ENCODE data around the gene HINT2. TPM values are rescaled to one million over a fixed set of nuclear protein-coding genes. Genes with fewer than 3 reads are reported as not detected.

HINT2 gene
- total RNA-seq, 1 donor from 2014 or later = 30.7 TPM

DNA sequence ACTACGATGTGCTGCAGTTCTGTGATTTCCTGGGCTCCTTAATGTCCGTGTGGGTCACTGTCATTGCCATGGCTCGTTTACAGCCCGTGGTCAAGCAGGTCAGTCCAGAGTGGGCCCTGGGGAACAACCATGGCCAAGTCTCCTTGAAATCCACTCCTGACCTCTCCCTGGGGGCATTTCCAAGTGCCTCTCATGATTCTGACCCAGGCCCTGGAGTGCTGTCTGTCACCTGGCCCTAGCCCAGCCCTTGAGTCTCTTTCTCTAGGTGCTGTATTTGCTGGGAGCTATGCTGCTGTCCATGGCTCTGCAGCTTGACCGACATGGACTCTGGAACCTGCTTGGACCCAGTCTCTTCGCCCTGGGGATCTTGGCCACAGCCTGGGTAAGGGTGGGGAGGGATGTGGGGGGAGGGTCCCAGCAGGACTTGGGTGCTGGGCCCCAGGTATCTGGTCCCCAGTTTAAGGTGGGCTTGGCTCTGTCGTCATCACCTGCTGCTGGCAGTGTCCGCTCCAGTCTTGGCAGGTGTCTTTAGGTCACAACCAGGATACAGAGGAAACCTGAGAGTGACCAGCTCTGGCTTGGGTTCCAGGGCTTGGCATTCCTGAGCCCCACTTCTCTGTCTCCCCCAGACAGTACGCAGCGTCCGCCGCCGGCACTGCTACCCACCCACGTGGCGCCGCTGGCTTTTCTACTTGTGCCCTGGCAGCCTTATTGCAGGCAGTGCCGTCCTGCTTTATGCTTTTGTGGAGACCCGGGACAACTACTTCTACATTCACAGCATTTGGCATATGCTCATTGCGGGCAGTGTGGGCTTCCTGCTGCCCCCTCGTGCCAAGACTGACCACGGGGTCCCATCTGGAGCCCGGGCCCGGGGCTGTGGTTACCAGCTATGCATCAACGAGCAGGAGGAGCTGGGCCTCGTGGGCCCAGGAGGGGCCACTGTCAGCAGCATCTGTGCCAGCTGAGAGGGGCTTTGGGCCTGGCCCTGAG, 38.3 kb upstream of the HINT2 start:
- no peak overlapping the region for H3K27ac Mint-ChIP-seq
- H3K4me3 Mint-ChIP-seq = no peak overlapping the region
- DNase-seq (ENCODE audit: low spot score in 2 of 2, unreplicated experiment in 2 of 2) = peak; percentile 10 to 33

DNA sequence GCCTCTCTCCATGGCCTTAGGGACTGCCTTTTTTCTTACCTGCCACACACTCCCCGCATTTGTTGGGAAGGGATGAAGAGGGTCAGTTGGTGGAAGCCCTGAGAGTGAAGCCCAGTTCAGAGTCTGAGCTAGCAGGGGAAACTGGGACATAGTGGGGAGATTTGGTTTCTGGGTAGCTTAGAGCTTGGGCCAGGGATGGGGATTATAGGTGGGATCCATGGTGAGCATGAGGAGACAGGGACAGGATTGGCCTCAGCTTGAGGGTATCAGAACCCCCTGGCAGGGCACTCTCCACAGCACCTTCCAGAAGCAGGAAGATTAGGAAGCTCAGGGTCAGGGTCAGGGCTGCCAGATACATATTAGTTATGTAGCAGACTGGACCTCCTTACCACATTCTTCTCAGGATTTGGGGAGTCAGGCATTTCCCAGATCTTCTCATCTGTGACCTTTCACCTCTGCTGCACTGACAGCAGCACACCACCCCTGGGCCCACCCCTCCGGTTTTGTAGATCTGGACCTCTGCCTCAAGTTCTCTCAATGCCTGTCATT, 37.5 kb upstream of the HINT2 start:
- peaks cover 24% of the 10 kb centered on the region for H3K36me3 Mint-ChIP-seq

More for the DNA sequence above, 38.3 kb upstream of the HINT2 start:
- H3K36me3 Mint-ChIP-seq = peaks cover 16% of the 10 kb centered on the region
- TF ChIP-seq, protein P1, sequence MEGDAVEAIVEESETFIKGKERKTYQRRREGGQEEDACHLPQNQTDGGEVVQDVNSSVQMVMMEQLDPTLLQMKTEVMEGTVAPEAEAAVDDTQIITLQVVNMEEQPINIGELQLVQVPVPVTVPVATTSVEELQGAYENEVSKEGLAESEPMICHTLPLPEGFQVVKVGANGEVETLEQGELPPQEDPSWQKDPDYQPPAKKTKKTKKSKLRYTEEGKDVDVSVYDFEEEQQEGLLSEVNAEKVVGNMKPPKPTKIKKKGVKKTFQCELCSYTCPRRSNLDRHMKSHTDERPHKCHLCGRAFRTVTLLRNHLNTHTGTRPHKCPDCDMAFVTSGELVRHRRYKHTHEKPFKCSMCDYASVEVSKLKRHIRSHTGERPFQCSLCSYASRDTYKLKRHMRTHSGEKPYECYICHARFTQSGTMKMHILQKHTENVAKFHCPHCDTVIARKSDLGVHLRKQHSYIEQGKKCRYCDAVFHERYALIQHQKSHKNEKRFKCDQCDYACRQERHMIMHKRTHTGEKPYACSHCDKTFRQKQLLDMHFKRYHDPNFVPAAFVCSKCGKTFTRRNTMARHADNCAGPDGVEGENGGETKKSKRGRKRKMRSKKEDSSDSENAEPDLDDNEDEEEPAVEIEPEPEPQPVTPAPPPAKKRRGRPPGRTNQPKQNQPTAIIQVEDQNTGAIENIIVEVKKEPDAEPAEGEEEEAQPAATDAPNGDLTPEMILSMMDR (IDR thresholded peaks at IDR 0.05; ENCODE audit: unreplicated experiment) = no peak
- no peaks in the 10 kb centered on the region for H3K27me3 Mint-ChIP-seq (ENCODE audit: low read depth)
- no peaks in the 10 kb centered on the region for H3K9me3 Mint-ChIP-seq
- no peaks in the 10 kb centered on the region for H3K4me1 Mint-ChIP-seq

DNA sequence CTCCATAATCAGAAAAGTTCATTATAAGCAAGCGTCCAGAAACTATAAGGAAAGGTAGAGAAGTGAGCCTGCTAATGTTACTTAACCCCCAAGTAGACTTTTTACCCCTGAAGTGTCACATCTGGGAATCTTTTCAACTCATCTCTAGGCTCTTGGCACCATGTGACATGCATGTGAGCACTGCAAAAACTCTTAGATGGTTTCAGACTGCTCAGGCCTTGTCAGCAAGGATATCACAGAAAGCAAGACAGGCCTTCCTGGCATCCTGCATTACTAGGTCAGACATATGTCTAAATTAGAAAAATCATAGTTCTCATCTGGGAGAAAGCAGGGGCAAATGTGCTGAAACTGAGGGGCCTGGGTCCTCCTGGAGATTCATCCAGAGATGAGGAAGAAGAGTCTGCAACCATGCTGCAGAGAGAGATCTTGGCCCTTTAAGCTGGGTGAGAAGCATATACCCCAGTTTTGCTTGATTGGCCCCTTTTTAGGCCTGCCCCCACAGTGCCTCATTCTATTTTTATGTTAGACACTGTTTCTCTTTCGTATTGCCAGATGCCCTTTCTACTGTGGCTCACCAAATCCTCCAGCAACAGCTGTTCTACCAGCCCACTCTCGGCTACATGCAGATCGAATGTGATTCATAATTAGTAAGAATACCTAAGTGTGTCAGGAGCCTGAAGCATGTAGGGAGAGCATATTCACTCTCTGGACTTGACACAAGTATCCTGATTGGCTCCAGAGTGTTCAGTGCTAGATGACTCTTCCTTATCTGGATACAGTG, 33.1 kb upstream of the HINT2 start:
- no peak overlapping the region for H3K27ac Mint-ChIP-seq
- H3K36me3 Mint-ChIP-seq = peaks cover 31% of the 10 kb centered on the region
- no peaks in the 10 kb centered on the region for H3K27me3 Mint-ChIP-seq (ENCODE audit: low read depth)
- H3K4me1 Mint-ChIP-seq = peaks cover 21% of the 10 kb centered on the region
- TF ChIP-seq, protein P1 (IDR thresholded peaks at IDR 0.05; ENCODE audit: unreplicated experiment) = no peak
- H3K4me3 Mint-ChIP-seq = no peak overlapping the region
- DNase-seq (ENCODE audit: low spot score in 2 of 2, unreplicated experiment in 2 of 2) = no peak
- no peaks in the 10 kb centered on the region for H3K9me3 Mint-ChIP-seq

More for the DNA sequence above, 37.5 kb upstream of the HINT2 start:
- Mint-ChIP-seq H3K4me1 (no peaks in the 10 kb centered on the region), H3K4me3 (no peak overlapping the region), H3K9me3 (no peaks in the 10 kb centered on the region), H3K27ac (no peak overlapping the region), H3K27me3 (ENCODE audit: low read depth) (no peaks in the 10 kb centered on the region)
- peak in 1 of 2 experiments; percentile 3 for DNase-seq (ENCODE audit: low spot score in 2 of 2, unreplicated experiment in 2 of 2)
- TF ChIP-seq, protein P1 (IDR thresholded peaks at IDR 0.05; ENCODE audit: unreplicated experiment) = no peak

DNA sequence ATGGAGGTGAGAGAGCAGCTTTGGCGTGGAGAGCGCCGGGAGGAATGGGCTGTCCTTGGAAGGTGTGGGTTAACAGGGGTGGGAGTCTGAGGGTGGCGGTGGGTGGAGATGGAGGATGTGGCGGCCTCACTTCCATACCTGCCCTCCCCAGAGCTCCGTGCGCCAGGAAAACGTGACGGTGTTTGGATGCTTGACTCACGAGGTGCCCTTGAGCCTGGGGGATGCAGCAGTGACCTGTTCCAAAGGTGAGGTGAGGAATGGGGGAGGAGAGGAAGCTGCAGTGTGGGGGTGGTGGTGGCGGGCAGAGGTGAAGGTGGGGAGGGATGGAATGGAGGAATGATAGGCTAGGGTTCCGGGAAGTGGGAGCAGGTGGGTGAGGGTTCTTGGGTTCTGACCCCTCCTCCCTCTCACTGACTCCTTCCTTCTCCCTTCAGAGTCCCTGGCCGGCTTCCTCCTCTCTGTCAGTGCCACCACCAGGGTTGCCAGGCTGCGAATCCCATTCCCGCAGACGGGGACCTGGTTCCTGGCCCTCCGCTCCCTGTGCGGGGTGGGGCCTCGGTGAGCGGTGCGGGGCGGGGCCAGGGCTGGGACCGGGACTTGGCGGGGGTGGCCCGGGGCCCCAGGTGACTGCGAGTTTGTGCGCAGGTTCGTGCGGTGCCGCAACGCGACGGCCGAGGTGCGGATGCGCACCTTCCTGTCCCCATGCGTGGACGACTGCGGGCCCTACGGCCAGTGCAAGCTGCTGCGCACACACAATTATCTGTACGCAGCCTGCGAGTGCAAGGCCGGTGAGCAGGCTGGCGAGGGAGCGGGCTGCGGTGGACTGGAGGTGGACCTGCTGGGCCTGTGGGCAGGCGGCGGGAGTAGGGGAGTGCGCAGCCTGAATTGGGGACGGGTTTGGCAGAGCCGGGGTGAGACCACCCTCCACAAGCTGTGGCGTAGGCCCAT, 31.3 kb upstream of the HINT2 start:
- Mint-ChIP-seq H3K36me3 (peaks cover 29% of the 10 kb centered on the region), H3K9me3 (no peaks in the 10 kb centered on the region), H3K4me1 (peaks cover 21% of the 10 kb centered on the region), H3K27me3 (ENCODE audit: low read depth) (no peaks in the 10 kb centered on the region), H3K4me3 (peak overlapping the region; percentile 43), H3K27ac (peak overlapping the region; percentile 31)
- TF ChIP-seq, protein P1 (IDR thresholded peaks at IDR 0.05; ENCODE audit: unreplicated experiment) = no peak
- no peak for DNase-seq (ENCODE audit: low spot score in 2 of 2, unreplicated experiment in 2 of 2)

Measured in mesothelial cell of epicardium (in vitro differentiated cells).